ENCODE results near the gene ST6GALNAC5.

GRCh38 chr1:76856104-76856503 is 11.2 kb upstream of the ST6GALNAC5 start:
- TF ChIP-seq POLR2AphosphoS5 (IDR thresholded peaks at IDR 0.05) = no peak
- TF ChIP-seq, protein P1, sequence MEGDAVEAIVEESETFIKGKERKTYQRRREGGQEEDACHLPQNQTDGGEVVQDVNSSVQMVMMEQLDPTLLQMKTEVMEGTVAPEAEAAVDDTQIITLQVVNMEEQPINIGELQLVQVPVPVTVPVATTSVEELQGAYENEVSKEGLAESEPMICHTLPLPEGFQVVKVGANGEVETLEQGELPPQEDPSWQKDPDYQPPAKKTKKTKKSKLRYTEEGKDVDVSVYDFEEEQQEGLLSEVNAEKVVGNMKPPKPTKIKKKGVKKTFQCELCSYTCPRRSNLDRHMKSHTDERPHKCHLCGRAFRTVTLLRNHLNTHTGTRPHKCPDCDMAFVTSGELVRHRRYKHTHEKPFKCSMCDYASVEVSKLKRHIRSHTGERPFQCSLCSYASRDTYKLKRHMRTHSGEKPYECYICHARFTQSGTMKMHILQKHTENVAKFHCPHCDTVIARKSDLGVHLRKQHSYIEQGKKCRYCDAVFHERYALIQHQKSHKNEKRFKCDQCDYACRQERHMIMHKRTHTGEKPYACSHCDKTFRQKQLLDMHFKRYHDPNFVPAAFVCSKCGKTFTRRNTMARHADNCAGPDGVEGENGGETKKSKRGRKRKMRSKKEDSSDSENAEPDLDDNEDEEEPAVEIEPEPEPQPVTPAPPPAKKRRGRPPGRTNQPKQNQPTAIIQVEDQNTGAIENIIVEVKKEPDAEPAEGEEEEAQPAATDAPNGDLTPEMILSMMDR (IDR thresholded peaks at IDR 0.05) = no peak
- TF ChIP-seq EP300 (IDR thresholded peaks at IDR 0.05) = no peak
